ENCODE results near the gene AFAP1. TPM values are rescaled to one million over a fixed set of nuclear protein-coding genes. Genes with fewer than 3 reads are reported as not detected.

AFAP1 gene
- total RNA-seq, 2 donors from 2014 or later, result 18.2 to 22.5 TPM

- Mint-ChIP-seq H3K27ac (no peak overlapping the region), H3K27me3 (ENCODE audit: insufficient read depth) (no peaks in the 10 kb centered on the region), H3K4me1 (no peaks in the 10 kb centered on the region), H3K36me3 (ENCODE audit: low read depth) (peaks cover 54% of the 10 kb centered on the region), H3K9me3 (no peaks in the 10 kb centered on the region), H3K4me3 (no peak overlapping the region)
- H3K27ac ChIP-seq (ENCODE audit: low read depth, low read length), result no peak overlapping the region
- peaks cover 70% of the 10 kb centered on the region for H3K36me3 ChIP-seq (ENCODE audit: control insufficient read depth, insufficient read depth, low read length)
- H3K4me1 ChIP-seq (ENCODE audit: control insufficient read depth, insufficient read depth, low read length), result no peaks in the 10 kb centered on the region
- no peak for TF ChIP-seq CTCF (conservative IDR thresholded peaks at IDR 0.05)
- H3K9me3 ChIP-seq (ENCODE audit: control insufficient read depth, low read length), result no peaks in the 10 kb centered on the region
- no peaks in the 10 kb centered on the region for H3K27me3 ChIP-seq (ENCODE audit: control insufficient read depth, insufficient read depth, low read length, poor library complexity, severe bottlenecking)
- H3K4me3 ChIP-seq (ENCODE audit: low read length), result no peak overlapping the region
- H3K9ac ChIP-seq (ENCODE audit: extremely low read depth, low read length, poor library complexity, severe bottlenecking), result no peak overlapping the region
- WGBS, 2 experiments (ENCODE audit: insufficient coverage in 1 of 2, insufficient read length in 1 of 2), result 92 to 93% methylated on average over 5 of the region's 5 CpGs
- no peak for DNase-seq
Observed at GRCh38 chr4:7812921-7813320, 126.7 kb downstream of the AFAP1 start.

DNA sequence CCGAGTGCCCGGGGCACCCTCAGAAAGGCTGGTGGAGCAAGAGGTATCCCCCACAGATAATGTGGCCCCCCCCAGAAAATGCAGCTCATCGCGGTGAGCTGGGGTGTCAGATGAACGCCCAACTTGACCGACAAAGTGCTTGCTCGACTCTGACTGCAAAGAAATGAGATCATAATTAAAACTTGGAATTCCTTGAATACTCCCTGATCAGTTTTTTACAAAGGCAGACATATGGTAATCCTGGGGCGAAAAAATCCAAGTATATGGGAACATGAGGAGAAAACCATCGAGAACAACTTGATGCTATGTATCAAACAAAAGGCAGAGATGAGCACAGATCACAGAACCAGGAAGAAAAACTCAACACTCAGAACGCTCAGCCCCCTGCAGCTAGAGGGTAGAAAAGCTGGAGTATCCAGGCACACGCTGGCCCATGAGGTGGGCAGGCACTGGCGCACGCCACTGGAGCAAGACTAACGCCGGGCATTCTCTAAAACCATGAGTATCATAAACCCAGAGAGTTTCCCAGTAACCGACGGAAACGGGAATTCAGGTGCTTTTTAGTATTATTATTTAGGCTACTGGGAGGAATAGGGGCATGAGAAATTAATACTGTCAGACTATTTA is 127.3 kb downstream of the AFAP1 start:
- H3K27ac Mint-ChIP-seq, result no peak overlapping the region
- peak overlapping the region; percentile 29 for H3K27ac ChIP-seq (ENCODE audit: low read depth, low read length)

DNA sequence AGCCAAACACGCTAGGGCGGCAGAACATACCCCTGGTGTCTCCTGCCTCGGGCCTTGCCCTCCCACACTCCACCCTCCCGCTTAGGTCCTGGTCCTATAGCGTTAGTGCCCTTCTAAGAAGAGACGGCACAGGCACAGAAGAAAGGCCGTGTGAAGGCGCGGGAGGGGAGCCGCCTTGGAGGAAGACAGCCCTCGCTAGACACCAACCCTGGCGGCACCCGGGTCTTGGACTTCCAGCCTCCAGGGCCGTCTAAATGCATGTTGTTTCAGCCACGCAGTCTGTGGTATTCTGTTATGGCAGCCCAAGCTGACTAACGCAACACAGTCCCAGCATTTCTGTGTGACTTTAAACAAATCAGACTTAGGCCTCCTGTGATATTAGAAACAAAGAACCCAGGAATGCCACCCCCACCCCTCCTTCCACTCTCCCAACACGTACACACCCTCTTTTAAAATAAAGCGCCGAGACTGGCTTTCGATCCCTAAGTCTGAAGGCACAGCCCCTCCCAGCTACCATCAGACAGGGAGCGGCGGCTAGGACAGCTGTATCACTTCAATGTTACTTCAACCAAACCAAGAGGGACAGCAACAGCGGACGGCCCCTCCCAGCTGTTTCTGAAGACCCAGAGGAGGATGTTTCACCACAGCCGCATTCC is 128.0 kb downstream of the AFAP1 start:
- Mint-ChIP-seq H3K27me3 (ENCODE audit: insufficient read depth) (no peaks in the 10 kb centered on the region), H3K4me3 (no peak overlapping the region), H3K27ac (no peak overlapping the region), H3K4me1 (peaks cover 6% of the 10 kb centered on the region), H3K9me3 (no peaks in the 10 kb centered on the region), H3K36me3 (ENCODE audit: low read depth) (peaks cover 53% of the 10 kb centered on the region)
- H3K27ac ChIP-seq (ENCODE audit: low read depth, low read length), result peak overlapping the region; percentile 65
- DNase-seq, result no peak
- 94 to 96% methylated on average over 14 to 25 of the region's 25 CpGs for WGBS, 2 experiments (ENCODE audit: insufficient coverage in 1 of 2, insufficient read length in 1 of 2)
- no peak for TF ChIP-seq CTCF (conservative IDR thresholded peaks at IDR 0.05)
- H3K4me1 ChIP-seq (ENCODE audit: control insufficient read depth, insufficient read depth, low read length), result no peaks in the 10 kb centered on the region
- no peak overlapping the region for H3K4me3 ChIP-seq (ENCODE audit: low read length)
- H3K36me3 ChIP-seq (ENCODE audit: control insufficient read depth, insufficient read depth, low read length), result peaks cover 62% of the 10 kb centered on the region
- H3K9me3 ChIP-seq (ENCODE audit: control insufficient read depth, low read length), result no peaks in the 10 kb centered on the region
- no peaks in the 10 kb centered on the region for H3K27me3 ChIP-seq (ENCODE audit: control insufficient read depth, insufficient read depth, low read length, poor library complexity, severe bottlenecking)
- no peak overlapping the region for H3K9ac ChIP-seq (ENCODE audit: extremely low read depth, low read length, poor library complexity, severe bottlenecking)

More for the DNA sequence above, 127.3 kb downstream of the AFAP1 start:
- Mint-ChIP-seq H3K27me3 (ENCODE audit: insufficient read depth) (no peaks in the 10 kb centered on the region), H3K36me3 (ENCODE audit: low read depth) (peaks cover 55% of the 10 kb centered on the region), H3K4me1 (peaks cover 3% of the 10 kb centered on the region), H3K4me3 (no peak overlapping the region), H3K9me3 (no peaks in the 10 kb centered on the region)
- no peak for TF ChIP-seq CTCF (conservative IDR thresholded peaks at IDR 0.05)
- Histone ChIP-seq H3K4me3 (ENCODE audit: low read length) (no peak overlapping the region), H3K27me3 (ENCODE audit: control insufficient read depth, insufficient read depth, low read length, poor library complexity, severe bottlenecking) (no peaks in the 10 kb centered on the region), H3K36me3 (ENCODE audit: control insufficient read depth, insufficient read depth, low read length) (peaks cover 69% of the 10 kb centered on the region), H3K9ac (ENCODE audit: extremely low read depth, low read length, poor library complexity, severe bottlenecking) (no peak overlapping the region), H3K9me3 (ENCODE audit: control insufficient read depth, low read length) (no peaks in the 10 kb centered on the region), H3K4me1 (ENCODE audit: control insufficient read depth, insufficient read depth, low read length) (no peaks in the 10 kb centered on the region)
- no peak for DNase-seq
- 92 to 96% methylated on average over 15 to 18 of the region's 18 CpGs for WGBS, 2 experiments (ENCODE audit: insufficient coverage in 1 of 2, insufficient read length in 1 of 2)
